WERI-Rb-1 (cell line): ENCODE measurements around the gene CCDC34.

Experiments
- DNase-seq: peaks from one replicate; pipeline ENCODE4 v3.0.0-alpha.2; 2020
- H3K27ac ChIP-seq: fragments of 250-450 bp; sonication (Bioruptor Pico); 2 replicates; pipeline ENCODE4 v1.5.1; 2020; ENCODE audit warnings: mild to moderate bottlenecking, moderate library complexity
- H3K27me3 ChIP-seq: fragments of 250-450 bp; sonication (Bioruptor Pico); 2 replicates; pipeline ENCODE4 v1.5.1; 2021; ENCODE audit warnings: mild to moderate bottlenecking, low read depth, moderate library complexity; ENCODE audit not compliant: insufficient read depth, severe bottlenecking
- H3K36me3 ChIP-seq: fragments of 250-450 bp; sonication (Bioruptor Pico); 2 replicates; pipeline ENCODE4 v1.5.1; 2020; ENCODE audit warnings: mild to moderate bottlenecking, moderate library complexity
- H3K4me3 ChIP-seq: 2 replicates; pipeline ENCODE4 v1.5.1; 2011; ENCODE audit warnings: low read depth, mild to moderate bottlenecking, control low read depth, low read length
- H3K9me3 ChIP-seq: fragments of 250-450 bp; sonication (Bioruptor Pico); 2 replicates; pipeline ENCODE4 v1.5.1; 2021; ENCODE audit warnings: mild to moderate bottlenecking, moderate library complexity; ENCODE audit not compliant: severe bottlenecking
- CTCF ChIP-seq: IDR thresholded peaks from 2 replicates; pipeline ENCODE4 v1.5.1; 2011; ENCODE audit warnings: low read depth, mild to moderate bottlenecking, control low read depth, inconsistent platforms, low read length

Gene CCDC34

GRCh38 chr11:27396259-27396839 lies 33.3 kb upstream of the CCDC34 start:
- H3K27me3 ChIP-seq, result no peaks in the 10 kb centered on the region
- DNase-seq, result no peak
- no peaks in the 10 kb centered on the region for H3K36me3 ChIP-seq
- no peak overlapping the region for H3K27ac ChIP-seq
- no peaks in the 10 kb centered on the region for H3K9me3 ChIP-seq
- H3K4me3 ChIP-seq, result no peak overlapping the region
- TF ChIP-seq CTCF, result no peak

GRCh38 chr11:27395556-27396258 lies 32.7 kb upstream of the CCDC34 start:
- H3K27ac ChIP-seq, result no peak overlapping the region
- no peak for DNase-seq
- H3K4me3 ChIP-seq, result no peak overlapping the region
- no peaks in the 10 kb centered on the region for H3K27me3 ChIP-seq
- no peak for TF ChIP-seq CTCF
- no peaks in the 10 kb centered on the region for H3K9me3 ChIP-seq
- no peaks in the 10 kb centered on the region for H3K36me3 ChIP-seq

- DNase-seq, result no peak
- no peak overlapping the region for H3K27ac ChIP-seq
- no peak overlapping the region for H3K4me3 ChIP-seq
- TF ChIP-seq CTCF, result no peak
- no peaks in the 10 kb centered on the region for H3K9me3 ChIP-seq
- H3K36me3 ChIP-seq, result no peaks in the 10 kb centered on the region
- H3K27me3 ChIP-seq, result no peaks in the 10 kb centered on the region
Observed at GRCh38 chr11:27394781-27395228, 31.8 kb upstream of the CCDC34 start.

- no peaks in the 10 kb centered on the region for H3K27me3 ChIP-seq
- H3K4me3 ChIP-seq, result no peak overlapping the region
- no peak overlapping the region for H3K27ac ChIP-seq
- DNase-seq, result no peak
- no peaks in the 10 kb centered on the region for H3K9me3 ChIP-seq
- no peak for TF ChIP-seq CTCF
- no peaks in the 10 kb centered on the region for H3K36me3 ChIP-seq
Observed at GRCh38 chr11:27392278-27393114, 29.5 kb upstream of the CCDC34 start.

- Histone ChIP-seq H3K27ac (no peak overlapping the region), H3K36me3 (no peaks in the 10 kb centered on the region), H3K9me3 (no peaks in the 10 kb centered on the region), H3K27me3 (no peaks in the 10 kb centered on the region), H3K4me3 (no peak overlapping the region)
- no peak for DNase-seq
- no peak for TF ChIP-seq CTCF
Observed at GRCh38 chr11:27391331-27392015, 28.5 kb upstream of the CCDC34 start.
